Panc1 (cell line): ENCODE results near the gene C16orf74. TPM values are rescaled to one million over a fixed set of nuclear protein-coding genes. Genes with fewer than 3 reads are reported as not detected.

ENCODE experiments used
- ATAC-seq: fragments of 200-7000 bp; cut with Tn5 transposase; 2 replicates; pipeline ENCODE4 v1.9.1; 2020; ENCODE audit warnings: mild to moderate bottlenecking, moderate library complexity
- BruUV-seq: library from RNA; stranded (reverse); fragments of 400-500 nt; replicated peaks from 2 replicates; lab custom pipeline; 2021; lab: Mats Ljungman, UMichigan
- CTCF ChIA-PET: fragments of 300-600 bp; sonication (Branson Sonifier 250); formaldehyde crosslinking; loops from one replicate; lab custom pipeline; 2022; ENCODE audit warnings: antibody characterized with exemption; lab: Charles Lee
- POLR2A ChIA-PET: fragments of 300-600 bp; sonication (Branson Sonifier 250); formaldehyde crosslinking; loops from one replicate; lab custom pipeline; 2022; ENCODE audit warnings: antibody characterized with exemption; lab: Charles Lee
- DNase-seq: peaks from one replicate; pipeline ENCODE4 v3.0.0-alpha.2; 2010; ENCODE audit warnings: low read depth, low spot score
- H3K27ac ChIP-seq: 2 replicates; pipeline ENCODE4 v1.5.1; 2011; ENCODE audit warnings: mild to moderate bottlenecking, low read length, inconsistent platforms
- H3K27me3 ChIP-seq: fragments of 200-500 bp; sonication (Bioruptor generic); 2 replicates; pipeline ENCODE4 v1.6.0; 2014; ENCODE audit warnings: low read length, inconsistent platforms; ENCODE audit not compliant: control insufficient read depth, insufficient read depth
- H3K36me3 ChIP-seq: fragments of 200-500 bp; sonication (Bioruptor generic); 2 replicates; pipeline ENCODE4 v1.5.1; 2014; ENCODE audit warnings: inconsistent platforms, mild to moderate bottlenecking, low read length, moderate library complexity; ENCODE audit not compliant: control insufficient read depth, insufficient read depth
- H3K4me1 ChIP-seq: 2 replicates; pipeline ENCODE4 v1.5.1; 2011; ENCODE audit warnings: inconsistent platforms, mild to moderate bottlenecking, low read length, moderate library complexity; ENCODE audit not compliant: control insufficient read depth, insufficient read depth
- H3K4me3 ChIP-seq, 2 experiments: 2 replicates each; pipeline ENCODE4 v1.5.1; 2011 to 2012; ENCODE audit warnings: low read depth in 2 of 2, low read length in 2 of 2, mild to moderate bottlenecking in 2 of 2, inconsistent platforms in 1 of 2, moderate library complexity in 1 of 2
- H3K9me3 ChIP-seq: fragments of 200-500 bp; sonication (Bioruptor generic); 2 replicates; pipeline ENCODE4 v1.5.1; 2014; ENCODE audit warnings: low read depth, mild to moderate bottlenecking, inconsistent platforms, low read length, moderate library complexity; ENCODE audit not compliant: control insufficient read depth, insufficient read depth
- POLR2AphosphoS5 ChIP-seq: IDR thresholded peaks from 2 replicates; pipeline ENCODE4 v1.6.1; 2012; ENCODE audit warnings: mild to moderate bottlenecking, low read depth, low read length, moderate library complexity
- REST ChIP-seq, 2 experiments: IDR thresholded peaks; 2 replicates each; pipeline ENCODE4 v1.6.1; 2011 to 2012; ENCODE audit warnings: low read depth in 2 of 2, control low read depth in 1 of 2, low read length in 1 of 2, mild to moderate bottlenecking in 1 of 2, moderate library complexity in 1 of 2; ENCODE audit not compliant: insufficient read depth in 1 of 2
- SIN3A ChIP-seq: IDR thresholded peaks from 2 replicates; pipeline ENCODE4 v1.6.1; 2012; ENCODE audit warnings: low read depth, mild to moderate bottlenecking, low read length, moderate library complexity, borderline replicate concordance; ENCODE audit not compliant: insufficient read depth
- TCF7L2 ChIP-seq: IDR thresholded peaks from 2 replicates; pipeline ENCODE4 v1.6.1; 2011; ENCODE audit warnings: mild to moderate bottlenecking, low read depth, low read length, inconsistent platforms
- in situ Hi-C: cut with HindIII; loops from 2 replicates; pipeline ENCODE4 v1.10.0; 2016; ENCODE audit warnings: low sequenced_read_pairs, low pct_unique_long_range_greater_than_20kb
- intact Hi-C: fragments of 100-400 bp; cut with micrococcal nuclease; formaldehyde crosslinking; loops from one replicate; pipeline ENCODE4 v1.10.0; 2022; ENCODE audit not compliant: unreplicated experiment
- total RNA-seq: library from RNA; stranded (reverse); gene quantifications from one replicate; pipeline ENCODE4 v1.2.1, GENCODE V29; 2021; ENCODE audit not compliant: unreplicated experiment
- TF ChIP-seq, protein P1 (sequence below): fragments of 450-650 bp; IDR thresholded peaks from 2 replicates; pipeline ENCODE4 v1.5.1; 2017; ENCODE audit warnings: mild to moderate bottlenecking

The C16orf74 gene
- total RNA-seq, 1 experiment from 2014 or later = 1.5 TPM

DNA sequence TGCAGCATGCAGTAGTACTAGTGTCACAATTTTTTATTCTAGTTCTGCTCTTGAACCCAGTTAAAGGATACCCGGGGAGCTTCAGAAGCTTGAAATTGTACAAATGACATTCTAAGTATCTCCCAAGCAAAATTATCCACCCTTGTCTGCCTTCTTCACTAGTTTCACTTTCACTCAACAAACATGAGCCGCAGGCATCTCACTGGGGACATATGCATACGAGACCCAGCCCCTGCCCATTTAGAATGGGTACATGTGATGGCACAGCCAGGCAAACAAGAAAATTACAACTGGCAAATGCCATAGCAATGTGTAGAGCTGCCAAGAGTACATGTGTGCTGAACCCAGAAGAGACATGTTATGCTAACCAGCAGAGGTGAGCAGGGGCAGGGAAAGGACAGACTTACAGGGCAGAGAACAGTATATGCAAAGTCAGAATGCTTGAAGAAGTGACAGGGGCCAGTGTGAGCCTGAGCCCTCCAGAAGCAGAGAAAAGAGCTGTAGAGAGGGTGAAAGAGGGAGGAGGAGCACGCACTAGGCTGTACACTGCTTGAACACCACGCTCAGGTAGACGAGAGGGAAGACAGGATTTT, 70.4 kb downstream of the C16orf74 start:
- H3K27ac ChIP-seq = no peak overlapping the region
- DNase-seq (no peak), ATAC-seq (no peak)
- no peaks in the 10 kb centered on the region for H3K4me1 ChIP-seq
- ChIA-PET POLR2A (no interaction called here), CTCF (no interaction called here)
- H3K9me3 ChIP-seq = no peaks in the 10 kb centered on the region
- in situ Hi-C loops = no loop called here
- no peaks in the 10 kb centered on the region for H3K27me3 ChIP-seq
- no peak overlapping the region for H3K4me3 ChIP-seq
- TF ChIP-seq, protein P1, sequence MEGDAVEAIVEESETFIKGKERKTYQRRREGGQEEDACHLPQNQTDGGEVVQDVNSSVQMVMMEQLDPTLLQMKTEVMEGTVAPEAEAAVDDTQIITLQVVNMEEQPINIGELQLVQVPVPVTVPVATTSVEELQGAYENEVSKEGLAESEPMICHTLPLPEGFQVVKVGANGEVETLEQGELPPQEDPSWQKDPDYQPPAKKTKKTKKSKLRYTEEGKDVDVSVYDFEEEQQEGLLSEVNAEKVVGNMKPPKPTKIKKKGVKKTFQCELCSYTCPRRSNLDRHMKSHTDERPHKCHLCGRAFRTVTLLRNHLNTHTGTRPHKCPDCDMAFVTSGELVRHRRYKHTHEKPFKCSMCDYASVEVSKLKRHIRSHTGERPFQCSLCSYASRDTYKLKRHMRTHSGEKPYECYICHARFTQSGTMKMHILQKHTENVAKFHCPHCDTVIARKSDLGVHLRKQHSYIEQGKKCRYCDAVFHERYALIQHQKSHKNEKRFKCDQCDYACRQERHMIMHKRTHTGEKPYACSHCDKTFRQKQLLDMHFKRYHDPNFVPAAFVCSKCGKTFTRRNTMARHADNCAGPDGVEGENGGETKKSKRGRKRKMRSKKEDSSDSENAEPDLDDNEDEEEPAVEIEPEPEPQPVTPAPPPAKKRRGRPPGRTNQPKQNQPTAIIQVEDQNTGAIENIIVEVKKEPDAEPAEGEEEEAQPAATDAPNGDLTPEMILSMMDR = no peak
- TF ChIP-seq POLR2AphosphoS5 = no peak
- no peak for TF ChIP-seq TCF7L2
- no peak for TF ChIP-seq SIN3A
- no peak for TF ChIP-seq REST (IDR thresholded peaks at IDR 0.05; ENCODE audit: insufficient read depth in 1 of 2, low read depth in 2 of 2, low read length in 1 of 2)
- peaks cover 4% of the 10 kb centered on the region for H3K36me3 ChIP-seq
- BruUV-seq = no TSS peak
- intact Hi-C loops = no loop called here

DNA sequence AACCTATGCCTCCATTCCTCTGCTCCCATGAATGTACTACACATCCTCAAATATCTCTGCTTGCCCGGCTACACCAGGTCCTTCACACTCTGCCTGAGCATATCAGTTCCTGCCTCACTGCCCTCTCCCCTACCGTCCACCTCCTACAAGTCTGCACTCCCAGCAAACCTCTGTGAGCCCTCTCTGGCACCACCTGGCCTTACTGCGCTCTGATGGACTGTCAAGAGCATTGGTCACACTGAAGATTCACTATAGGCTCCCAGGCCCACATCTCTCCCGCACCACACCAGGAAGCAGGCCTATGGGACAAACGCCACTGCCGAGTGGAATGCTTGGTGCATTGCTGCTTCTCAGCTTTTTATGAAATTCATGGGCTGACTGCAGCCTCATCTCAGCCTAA, 71.0 kb downstream of the C16orf74 start:
- DNase-seq (no peak), ATAC-seq (no peak)
- BruUV-seq = no TSS peak
- Histone ChIP-seq H3K27ac (no peak overlapping the region), H3K4me1 (no peaks in the 10 kb centered on the region), H3K4me3 (no peak overlapping the region), H3K9me3 (no peaks in the 10 kb centered on the region), H3K27me3 (no peaks in the 10 kb centered on the region), H3K36me3 (peaks cover 4% of the 10 kb centered on the region)
- intact Hi-C loops (loop anchor here (5.0 kb wide), 1 partner anchor 37 kb away; no protein-coding TSS in a partner anchor), in situ Hi-C loops (no loop called here)
- POLR2A ChIA-PET = no interaction called here
- TF ChIP-seq, protein P1 = no peak
- TF ChIP-seq SIN3A (no peak), TCF7L2 (no peak), POLR2AphosphoS5 (no peak; the same call in 1 of the 2 replicates), REST (IDR thresholded peaks at IDR 0.05; ENCODE audit: insufficient read depth in 1 of 2, low read depth in 2 of 2, low read length in 1 of 2) (no peak)
- CTCF ChIA-PET = no interaction called here
